ENCODE measurements around the gene CDC26. TPM values are rescaled to one million over a fixed set of nuclear protein-coding genes. Genes with fewer than 3 reads are reported as not detected.
"Not testable (repeated sequence)": the region's sequence is repeated elsewhere in the genome, so short reads cannot be mapped to it uniquely, and the experiment has no call there.

Gene CDC26
- total RNA-seq, 1 donor from 2014 or later, result 27.0 TPM

DNA sequence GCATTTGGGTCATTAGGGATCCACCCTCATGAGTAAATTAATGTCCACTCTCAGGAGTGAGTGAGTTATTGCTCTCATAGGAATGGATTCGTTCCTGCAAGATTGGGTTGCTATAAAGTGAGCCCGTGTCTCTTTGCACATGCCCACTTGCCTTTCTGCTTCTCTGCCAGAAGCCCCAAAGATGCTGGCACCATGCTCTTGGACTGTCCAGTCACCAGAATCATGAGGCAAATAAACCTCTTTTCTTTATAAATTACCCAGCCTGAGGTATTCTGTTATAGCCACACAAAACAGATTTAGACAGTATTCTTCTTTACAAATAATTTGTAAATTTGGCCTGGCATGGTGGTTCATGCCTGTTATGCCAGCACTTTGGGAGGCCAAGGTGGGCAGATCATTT lies 24.6 kb downstream of the CDC26 start:
- Mint-ChIP-seq H3K36me3 (ENCODE audit: low read depth, unreplicated experiment) (peaks cover 3% of the 10 kb centered on the region), H3K9me3 (ENCODE audit: unreplicated experiment) (no peaks in the 10 kb centered on the region), H3K27me3 (ENCODE audit: unreplicated experiment) (no peaks in the 10 kb centered on the region), H3K27ac (ENCODE audit: unreplicated experiment) (no peak overlapping the region), H3K4me1 (ENCODE audit: unreplicated experiment) (no peaks in the 10 kb centered on the region), H3K4me3 (ENCODE audit: unreplicated experiment) (no peak overlapping the region)
- TF ChIP-seq, protein P1, sequence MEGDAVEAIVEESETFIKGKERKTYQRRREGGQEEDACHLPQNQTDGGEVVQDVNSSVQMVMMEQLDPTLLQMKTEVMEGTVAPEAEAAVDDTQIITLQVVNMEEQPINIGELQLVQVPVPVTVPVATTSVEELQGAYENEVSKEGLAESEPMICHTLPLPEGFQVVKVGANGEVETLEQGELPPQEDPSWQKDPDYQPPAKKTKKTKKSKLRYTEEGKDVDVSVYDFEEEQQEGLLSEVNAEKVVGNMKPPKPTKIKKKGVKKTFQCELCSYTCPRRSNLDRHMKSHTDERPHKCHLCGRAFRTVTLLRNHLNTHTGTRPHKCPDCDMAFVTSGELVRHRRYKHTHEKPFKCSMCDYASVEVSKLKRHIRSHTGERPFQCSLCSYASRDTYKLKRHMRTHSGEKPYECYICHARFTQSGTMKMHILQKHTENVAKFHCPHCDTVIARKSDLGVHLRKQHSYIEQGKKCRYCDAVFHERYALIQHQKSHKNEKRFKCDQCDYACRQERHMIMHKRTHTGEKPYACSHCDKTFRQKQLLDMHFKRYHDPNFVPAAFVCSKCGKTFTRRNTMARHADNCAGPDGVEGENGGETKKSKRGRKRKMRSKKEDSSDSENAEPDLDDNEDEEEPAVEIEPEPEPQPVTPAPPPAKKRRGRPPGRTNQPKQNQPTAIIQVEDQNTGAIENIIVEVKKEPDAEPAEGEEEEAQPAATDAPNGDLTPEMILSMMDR (IDR thresholded peaks at IDR 0.05; ENCODE audit: unreplicated experiment), result no peak
- no peak for DNase-seq (ENCODE audit: low spot score)

DNA sequence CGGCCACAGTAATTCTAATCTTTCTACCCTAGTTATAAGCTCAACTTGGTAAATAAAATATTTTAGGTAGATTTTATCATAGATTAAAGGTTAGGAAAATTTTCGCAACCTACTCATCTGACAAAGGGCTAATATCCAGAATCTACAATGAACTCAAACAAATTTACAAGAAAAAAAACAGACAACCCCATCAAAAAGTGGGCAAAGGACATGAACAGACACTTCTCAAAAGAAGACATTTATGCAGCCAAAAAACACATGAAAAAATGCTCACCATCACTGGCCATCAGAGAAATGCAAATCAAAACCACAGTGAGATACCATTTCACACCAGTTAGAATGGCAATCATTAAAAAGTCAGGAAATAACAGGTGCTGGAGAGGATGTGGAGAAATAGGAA lies 25.7 kb downstream of the CDC26 start:
- not testable (repeated sequence) for H3K36me3 Mint-ChIP-seq (ENCODE audit: low read depth, unreplicated experiment); H3K4me1 Mint-ChIP-seq (ENCODE audit: unreplicated experiment); H3K4me3 Mint-ChIP-seq (ENCODE audit: unreplicated experiment); DNase-seq (ENCODE audit: low spot score); H3K27ac Mint-ChIP-seq (ENCODE audit: unreplicated experiment); H3K27me3 Mint-ChIP-seq (ENCODE audit: unreplicated experiment); H3K9me3 Mint-ChIP-seq (ENCODE audit: unreplicated experiment)

DNA sequence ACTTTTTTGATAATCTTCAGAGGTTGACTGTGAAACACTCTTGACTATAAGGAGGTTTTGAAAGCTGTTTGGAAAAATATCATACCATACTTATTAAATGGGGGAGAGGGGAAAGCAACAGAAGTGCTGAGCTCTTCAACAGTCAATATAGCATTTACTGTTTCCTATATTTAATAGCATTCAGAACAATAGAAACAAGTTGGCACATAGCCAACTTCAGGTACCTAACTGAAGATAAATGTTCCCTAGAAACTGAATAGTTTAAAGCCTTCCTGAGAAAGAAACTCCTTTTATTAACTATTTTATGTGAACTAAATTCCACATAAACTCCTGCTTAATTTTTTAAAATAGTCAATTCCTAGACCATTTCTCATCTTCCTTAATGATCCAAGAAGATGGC lies 27.7 kb downstream of the CDC26 start:
- H3K27ac Mint-ChIP-seq (ENCODE audit: unreplicated experiment), result no peak overlapping the region
- no peaks in the 10 kb centered on the region for H3K4me1 Mint-ChIP-seq (ENCODE audit: unreplicated experiment)
- TF ChIP-seq, protein P1 (IDR thresholded peaks at IDR 0.05; ENCODE audit: unreplicated experiment), result no peak
- no peaks in the 10 kb centered on the region for H3K9me3 Mint-ChIP-seq (ENCODE audit: unreplicated experiment)
- H3K27me3 Mint-ChIP-seq (ENCODE audit: unreplicated experiment), result no peaks in the 10 kb centered on the region
- no peak overlapping the region for H3K4me3 Mint-ChIP-seq (ENCODE audit: unreplicated experiment)
- H3K36me3 Mint-ChIP-seq (ENCODE audit: low read depth, unreplicated experiment), result peaks cover 3% of the 10 kb centered on the region
- no peak for DNase-seq (ENCODE audit: low spot score)

- Mint-ChIP-seq H3K27ac (ENCODE audit: unreplicated experiment) (no peak overlapping the region), H3K27me3 (ENCODE audit: unreplicated experiment) (no peaks in the 10 kb centered on the region), H3K9me3 (ENCODE audit: unreplicated experiment) (no peaks in the 10 kb centered on the region), H3K4me3 (ENCODE audit: unreplicated experiment) (no peak overlapping the region), H3K4me1 (ENCODE audit: unreplicated experiment) (no peaks in the 10 kb centered on the region), H3K36me3 (ENCODE audit: low read depth, unreplicated experiment) (peaks cover 3% of the 10 kb centered on the region)
- no peak for DNase-seq (ENCODE audit: low spot score)
- TF ChIP-seq, protein P1 (IDR thresholded peaks at IDR 0.05; ENCODE audit: unreplicated experiment), result no peak
Measured at GRCh38 chr9:113246928-113247327, 28.4 kb downstream of the CDC26 start.

- no peak overlapping the region for H3K4me3 Mint-ChIP-seq (ENCODE audit: unreplicated experiment)
- no peaks in the 10 kb centered on the region for H3K9me3 Mint-ChIP-seq (ENCODE audit: unreplicated experiment)
- TF ChIP-seq, protein P1 (IDR thresholded peaks at IDR 0.05; ENCODE audit: unreplicated experiment), result no peak
- peaks cover 3% of the 10 kb centered on the region for H3K36me3 Mint-ChIP-seq (ENCODE audit: low read depth, unreplicated experiment)
- H3K27me3 Mint-ChIP-seq (ENCODE audit: unreplicated experiment), result no peaks in the 10 kb centered on the region
- no peaks in the 10 kb centered on the region for H3K4me1 Mint-ChIP-seq (ENCODE audit: unreplicated experiment)
- DNase-seq (ENCODE audit: low spot score), result no peak
- H3K27ac Mint-ChIP-seq (ENCODE audit: unreplicated experiment), result peak overlapping the region; percentile 52
Measured at GRCh38 chr9:113245894-113246293, 29.5 kb downstream of the CDC26 start.

GRCh38 chr9:113244556-113244955 lies 30.8 kb downstream of the CDC26 start:
- Mint-ChIP-seq H3K4me1 (ENCODE audit: unreplicated experiment) (no peaks in the 10 kb centered on the region), H3K4me3 (ENCODE audit: unreplicated experiment) (no peak overlapping the region), H3K9me3 (ENCODE audit: unreplicated experiment) (no peaks in the 10 kb centered on the region), H3K27me3 (ENCODE audit: unreplicated experiment) (no peaks in the 10 kb centered on the region), H3K27ac (ENCODE audit: unreplicated experiment) (no peak overlapping the region), H3K36me3 (ENCODE audit: low read depth, unreplicated experiment) (no peaks in the 10 kb centered on the region)
- no peak for DNase-seq (ENCODE audit: low spot score)
- TF ChIP-seq, protein P1 (IDR thresholded peaks at IDR 0.05; ENCODE audit: unreplicated experiment), result no peak
